ENCODE measurements around the gene ACO2.
A peak's percentile ranks its signal among the peaks of the same experiment; 100 is the strongest.

The ACO2 gene

DNA sequence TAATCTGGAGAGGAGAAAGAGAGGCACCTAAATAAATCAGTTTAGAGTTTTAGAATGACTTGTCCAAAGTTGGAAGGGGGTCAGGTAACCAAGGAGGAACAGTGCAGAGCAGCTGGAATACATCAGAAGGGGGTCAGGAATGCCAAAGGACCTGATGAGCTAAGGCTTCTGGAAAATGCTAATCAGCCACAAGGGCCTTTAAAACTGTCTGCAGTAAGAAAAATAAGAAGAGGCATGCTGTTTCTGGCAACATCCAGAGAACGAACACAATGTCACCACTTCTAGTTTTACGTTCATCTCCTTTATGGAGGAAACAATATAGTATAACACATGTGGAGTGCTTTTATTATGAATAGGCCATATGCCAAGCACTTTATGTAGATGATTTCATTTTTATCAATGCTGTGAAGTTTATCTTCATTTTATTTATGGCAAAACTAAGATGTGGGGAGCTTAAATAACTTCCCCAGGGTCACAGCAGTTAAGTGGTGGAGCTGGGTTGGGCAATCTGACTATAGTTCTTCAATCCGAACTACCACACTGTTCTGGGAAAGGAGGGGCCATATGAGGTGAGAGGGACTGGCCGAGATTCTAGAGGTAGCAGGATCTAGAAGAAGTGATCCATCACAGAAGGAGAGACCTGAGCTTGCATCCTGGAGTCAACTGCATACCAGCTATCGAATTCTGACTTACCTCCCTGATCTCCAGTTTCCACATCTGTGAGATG lies 22.6 kb downstream of the ACO2 start:
- DNase-seq (ENCODE audit: low spot score), result no peak

DNA sequence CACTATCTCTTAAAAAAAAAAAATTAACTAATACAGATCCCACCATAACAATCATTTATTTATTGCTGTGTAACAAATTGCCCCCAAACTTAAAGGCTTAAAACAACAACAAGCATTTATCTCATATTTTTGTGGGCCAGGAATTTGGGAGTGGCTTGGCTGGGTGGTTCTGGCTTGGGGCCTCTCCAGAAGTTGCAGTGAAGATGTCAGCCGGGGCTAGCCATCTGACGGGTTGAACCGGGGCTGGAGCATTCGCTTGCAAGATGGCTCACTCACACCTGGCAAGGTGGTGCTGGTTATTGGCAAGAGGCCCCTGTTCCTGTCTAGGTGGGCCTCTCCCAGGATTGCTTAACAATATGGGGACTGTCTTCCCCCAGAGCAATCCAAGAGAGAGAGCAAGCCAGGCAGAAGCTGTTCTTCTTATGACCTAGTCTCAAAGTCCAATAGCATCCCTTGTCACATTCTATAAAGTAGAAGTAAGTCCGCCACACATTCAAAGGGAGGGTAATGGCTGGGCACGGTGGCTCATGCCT lies 29.5 kb downstream of the ACO2 start:
- DNase-seq (ENCODE audit: low spot score), result no peak

DNA sequence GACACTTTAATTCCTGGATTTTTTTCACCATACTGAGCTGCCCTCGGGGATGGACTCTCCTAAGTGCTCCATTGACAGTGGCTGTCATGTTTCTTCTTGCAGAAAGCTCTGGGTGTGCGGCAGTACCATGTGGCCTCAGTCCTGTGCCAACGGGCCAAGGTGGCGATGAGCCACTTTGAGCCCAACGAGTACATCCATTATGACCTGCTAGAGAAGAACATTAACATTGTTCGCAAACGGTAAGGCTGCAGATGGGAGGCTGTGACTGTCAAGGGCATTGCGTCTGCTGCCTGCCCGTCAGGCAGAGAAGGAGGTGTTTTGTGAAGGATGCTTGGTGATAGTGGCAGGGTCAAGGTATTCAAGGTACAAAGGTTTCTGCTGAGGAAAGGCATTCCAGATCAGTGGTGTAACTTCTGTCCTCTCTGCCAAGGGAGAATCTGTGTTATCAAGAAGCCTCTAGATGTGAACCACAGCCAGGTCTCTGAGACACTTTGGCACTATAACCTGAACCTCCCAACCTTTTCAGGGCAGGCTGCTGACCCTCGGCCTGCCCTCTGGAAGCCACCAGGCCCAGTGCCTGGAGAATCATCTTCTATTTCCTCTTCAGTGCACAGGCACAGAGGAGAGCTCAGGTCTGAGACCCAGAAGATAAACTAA lies 30.8 kb downstream of the ACO2 start:
- no peak for DNase-seq (ENCODE audit: low spot score)

DNA sequence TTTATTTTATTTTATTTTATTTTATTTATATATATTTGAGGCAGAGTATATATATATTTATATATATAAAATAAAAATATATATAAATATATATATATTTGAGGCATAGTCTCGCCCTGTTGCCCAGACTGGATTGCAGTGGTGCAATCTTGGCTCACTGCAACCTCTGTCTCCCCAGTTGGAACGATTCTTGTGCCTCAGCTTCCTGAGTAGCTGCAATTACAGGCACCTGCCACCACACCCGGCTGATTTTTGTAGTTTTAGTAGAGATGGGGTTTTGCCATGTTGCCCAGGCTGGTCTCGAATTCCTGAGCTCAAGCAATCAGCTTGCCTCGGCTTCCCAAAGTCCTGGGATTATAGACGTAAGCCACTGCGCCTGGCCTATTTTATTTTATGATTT lies 31.4 kb downstream of the ACO2 start:
- no peak for DNase-seq (ENCODE audit: low spot score)

DNA sequence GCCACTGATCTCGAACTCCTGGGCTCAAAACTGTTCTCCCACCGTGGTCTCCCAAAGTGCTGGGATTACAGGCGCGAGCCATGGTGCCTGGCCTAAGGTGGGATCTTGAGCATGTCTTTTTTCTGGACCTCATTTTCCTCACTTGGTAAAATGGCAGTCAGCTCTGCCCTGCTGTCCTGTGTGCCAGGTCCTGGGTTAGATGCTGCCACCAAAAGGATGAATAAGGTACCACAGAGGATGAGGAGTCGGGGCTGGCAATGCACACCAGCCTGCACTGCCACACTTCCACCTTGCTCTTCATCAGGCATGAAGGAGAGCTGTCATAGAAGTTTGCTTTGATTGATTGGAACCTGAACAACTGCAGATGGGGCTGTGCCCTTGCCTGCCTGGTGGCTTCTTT lies 32.3 kb downstream of the ACO2 start:
- no peak for DNase-seq (ENCODE audit: low spot score)

DNA sequence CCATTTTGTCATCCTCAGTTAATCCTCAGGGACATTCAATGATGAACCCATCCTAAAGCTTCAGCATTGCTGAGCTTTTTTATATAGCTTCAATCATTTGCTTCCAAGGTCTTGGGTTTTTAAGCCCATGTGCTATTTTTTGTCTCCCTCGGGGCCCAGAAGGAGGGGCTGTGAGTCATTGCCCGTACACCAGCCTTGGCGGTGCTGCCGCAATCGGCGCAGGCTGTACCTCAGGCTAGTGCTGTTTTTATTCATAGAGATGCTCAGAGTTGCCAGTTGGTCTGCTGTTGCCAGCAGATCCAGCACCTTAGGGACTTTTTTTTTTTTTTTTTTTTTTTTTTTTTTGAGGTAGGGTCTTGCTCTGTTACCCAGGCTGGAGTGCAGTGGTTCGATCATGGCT lies 35.5 kb downstream of the ACO2 start:
- no peak for DNase-seq (ENCODE audit: low spot score)

DNA sequence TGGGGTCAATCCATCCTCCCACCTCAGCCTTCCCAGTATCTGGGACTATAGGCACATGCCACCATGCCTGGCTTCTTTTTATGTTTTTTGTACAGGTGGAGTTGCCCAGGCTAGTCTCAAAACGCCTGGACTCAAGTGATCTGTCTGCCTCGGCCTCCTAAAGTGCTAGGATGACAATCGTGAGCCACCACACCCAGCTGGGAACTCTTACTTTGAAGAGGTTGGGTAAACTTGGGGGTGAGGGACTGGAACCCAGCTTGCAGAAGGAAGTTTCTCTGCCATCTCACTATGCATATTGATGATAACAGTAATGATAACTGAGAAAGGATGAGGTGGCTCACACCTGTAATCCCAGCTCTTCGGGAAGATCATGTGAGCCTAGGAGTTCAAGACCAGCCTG lies 35.9 kb downstream of the ACO2 start:
- no peak for DNase-seq (ENCODE audit: low spot score)

DNA sequence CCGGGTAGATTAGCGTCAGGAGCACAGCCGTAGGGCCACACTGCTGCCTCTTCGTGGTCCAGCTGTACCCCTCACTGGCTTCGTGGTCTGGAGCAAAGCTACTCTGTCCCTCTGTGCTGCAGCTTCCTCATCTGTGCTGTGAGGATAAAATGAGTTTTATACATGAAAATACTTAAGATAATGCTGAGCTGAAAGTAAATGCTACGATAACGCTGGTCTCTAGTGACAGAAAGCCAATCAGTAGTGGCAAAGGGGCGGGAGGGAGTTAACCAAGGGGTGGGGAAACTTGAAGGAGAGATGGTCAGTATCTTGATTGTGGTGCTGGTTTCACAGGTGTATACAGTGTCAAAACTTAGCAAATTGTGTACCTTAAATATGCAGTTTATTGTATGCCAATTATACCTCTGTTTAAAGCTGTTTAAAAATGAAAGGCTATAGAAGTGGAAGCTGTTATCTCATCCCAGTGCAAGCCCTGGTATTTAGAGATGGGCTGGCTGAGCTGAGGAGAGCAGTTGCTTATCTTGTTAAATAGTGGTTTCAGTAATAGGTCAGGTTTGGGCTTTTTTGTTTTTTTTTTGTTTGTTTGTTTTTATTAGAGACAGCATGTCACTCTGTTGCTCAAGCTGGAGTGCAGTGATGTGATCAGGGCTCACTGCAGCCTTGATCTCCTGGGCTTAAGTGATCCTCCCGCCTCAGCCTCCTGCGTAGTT lies 36.7 kb downstream of the ACO2 start:
- DNase-seq (ENCODE audit: low spot score), result no peak

DNA sequence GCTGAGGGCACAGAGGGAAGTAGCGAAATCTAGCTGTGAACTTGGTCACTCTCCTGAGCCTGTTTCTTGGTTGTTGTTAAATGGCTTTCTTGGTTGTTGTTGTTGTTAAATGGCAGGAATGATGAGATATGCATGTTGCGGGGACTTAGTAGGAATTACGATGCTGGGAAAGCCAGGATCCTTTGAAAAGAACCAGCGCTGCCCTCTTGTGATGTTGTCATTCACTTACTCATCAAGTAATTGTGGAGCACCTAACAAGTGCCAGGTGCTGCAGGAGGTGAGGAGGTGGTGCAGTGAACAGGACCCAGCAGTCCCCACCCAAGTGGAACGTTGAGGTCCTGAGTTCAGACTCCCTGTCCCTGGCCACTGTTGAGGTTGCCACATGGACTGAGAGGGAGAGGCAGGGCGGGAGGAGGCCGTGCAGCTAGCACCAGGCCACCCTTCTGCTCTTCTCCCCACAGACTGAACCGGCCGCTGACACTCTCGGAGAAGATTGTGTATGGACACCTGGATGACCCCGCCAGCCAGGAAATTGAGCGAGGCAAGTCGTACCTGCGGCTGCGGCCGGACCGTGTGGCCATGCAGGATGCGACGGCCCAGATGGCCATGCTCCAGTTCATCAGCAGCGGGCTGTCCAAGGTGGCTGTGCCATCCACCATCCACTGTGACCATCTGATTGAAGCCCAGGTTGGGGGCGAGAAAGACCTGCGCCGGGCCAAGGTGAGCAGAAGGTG lies 38.6 kb downstream of the ACO2 start:
- DNase-seq (ENCODE audit: low spot score), result no peak

DNA sequence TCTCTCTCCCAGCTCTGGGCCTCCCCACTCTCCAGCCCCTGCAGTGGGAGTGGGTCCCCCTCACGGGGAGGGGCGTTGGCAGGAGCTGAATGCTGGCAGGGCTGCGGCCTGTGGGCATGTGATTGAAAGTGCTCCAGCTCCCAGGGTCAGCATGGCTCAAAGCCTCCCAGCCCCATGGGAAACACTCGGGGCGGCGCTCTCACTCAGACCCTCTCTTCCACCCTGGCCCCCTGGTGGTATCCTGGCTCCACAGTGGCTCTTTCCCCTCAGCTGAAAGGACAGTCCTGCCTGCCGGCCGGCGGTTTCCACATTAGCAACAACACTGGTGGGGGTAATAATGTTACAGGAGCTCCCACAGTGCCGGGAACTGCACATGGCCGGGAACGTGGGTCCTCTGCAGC lies 39.9 kb downstream of the ACO2 start:
- no peak for DNase-seq (ENCODE audit: low spot score)

DNA sequence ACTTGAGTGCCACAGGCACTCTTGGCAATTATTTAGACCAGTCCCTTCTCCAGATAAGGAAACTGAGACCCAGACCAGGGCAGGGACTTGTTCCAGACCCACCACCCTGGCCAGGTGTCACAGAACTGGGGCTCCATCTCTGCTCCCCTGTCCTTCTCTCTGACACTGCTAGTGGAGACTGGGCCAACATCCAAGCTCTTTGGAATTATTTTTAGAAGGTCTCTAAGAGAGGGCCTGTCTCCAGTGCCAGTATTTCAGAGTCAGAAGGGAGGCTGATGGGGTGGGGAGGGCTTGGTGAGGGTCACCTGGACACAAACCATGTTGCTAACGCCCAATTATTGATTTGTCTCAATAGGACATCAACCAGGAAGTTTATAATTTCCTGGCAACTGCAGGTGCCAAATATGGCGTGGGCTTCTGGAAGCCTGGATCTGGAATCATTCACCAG lies 42.6 kb downstream of the ACO2 start:
- no peak for DNase-seq (ENCODE audit: low spot score)

DNA sequence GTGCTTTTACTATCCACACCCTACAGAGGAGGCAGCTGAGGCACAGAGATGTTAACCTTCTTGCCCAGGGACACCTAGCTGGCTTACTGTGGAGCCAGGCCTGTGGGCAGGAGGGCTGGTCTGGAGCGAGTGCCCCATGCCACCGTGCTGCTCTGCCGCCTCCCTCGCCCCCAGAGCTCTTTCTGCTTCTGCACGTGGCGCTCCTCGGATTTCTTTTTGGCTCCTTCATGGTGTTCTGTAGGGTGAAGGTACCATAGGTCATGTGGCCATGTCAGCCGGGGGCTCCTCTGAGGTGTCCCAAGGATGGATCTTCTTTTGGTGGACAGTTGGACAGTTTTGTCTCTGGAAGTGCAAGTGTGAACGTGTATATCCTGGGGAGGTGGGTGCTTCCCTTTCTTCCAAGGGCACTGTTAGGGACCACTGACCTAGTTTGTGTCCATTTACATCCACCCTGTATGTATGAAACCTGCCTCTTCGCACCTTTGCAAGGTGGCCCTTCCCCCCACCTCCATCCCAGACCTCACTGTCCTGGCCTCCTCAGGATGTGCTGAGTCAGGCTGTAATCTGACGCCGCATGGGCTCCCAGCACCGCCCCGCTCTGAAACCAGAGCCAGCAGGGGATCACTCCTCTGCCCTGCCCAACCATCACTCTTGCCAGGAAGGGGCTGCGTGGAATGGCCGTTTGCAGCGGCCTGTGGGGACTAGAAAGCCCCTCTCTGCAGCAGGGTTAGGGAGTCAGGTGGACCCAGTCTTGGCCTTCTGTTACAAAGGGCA lies 43.7 kb downstream of the ACO2 start:
- peak; percentile 82 for DNase-seq (ENCODE audit: low spot score)

DNA sequence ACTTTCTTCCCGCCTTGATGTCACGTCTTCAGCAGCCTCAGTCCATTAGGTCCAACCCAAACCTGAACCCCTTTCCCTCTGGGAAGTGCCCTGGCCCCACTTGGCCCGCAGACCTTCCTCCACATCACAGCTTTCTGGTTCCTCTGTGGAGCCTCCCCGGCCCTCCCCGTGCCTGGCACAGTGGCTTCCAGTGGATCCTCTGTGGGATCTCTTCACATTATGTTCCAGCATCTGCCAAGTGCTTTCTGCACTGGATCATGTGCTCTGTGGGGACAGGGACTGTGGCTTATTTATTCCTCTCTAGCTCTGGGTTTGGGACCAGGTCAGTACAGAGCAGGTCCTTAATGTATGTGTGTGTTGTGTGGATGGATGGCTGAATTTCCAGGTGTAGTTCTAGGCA lies 44.5 kb downstream of the ACO2 start:
- no peak for DNase-seq (ENCODE audit: low spot score)

DNA sequence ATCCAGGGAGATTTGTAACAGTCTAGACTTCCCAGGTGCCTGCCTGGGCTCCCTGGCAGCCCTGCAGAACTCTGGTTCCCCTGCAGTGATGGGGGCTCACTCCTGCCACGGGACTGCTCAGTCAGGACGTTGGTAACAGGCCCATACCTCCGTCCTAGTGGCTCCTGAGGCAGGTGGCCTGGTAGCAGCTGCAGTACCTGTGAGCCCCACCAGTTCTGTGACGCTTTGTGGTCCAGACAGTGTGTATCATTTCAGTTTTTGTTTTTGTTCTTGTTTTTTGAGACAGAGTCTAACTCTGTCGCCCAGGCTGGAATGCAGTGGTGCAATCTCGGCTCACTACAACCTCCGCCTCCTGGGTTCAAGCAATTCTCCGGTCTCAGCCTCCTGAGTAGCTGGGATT lies 47.5 kb downstream of the ACO2 start:
- no peak for DNase-seq (ENCODE audit: low spot score)

DNA sequence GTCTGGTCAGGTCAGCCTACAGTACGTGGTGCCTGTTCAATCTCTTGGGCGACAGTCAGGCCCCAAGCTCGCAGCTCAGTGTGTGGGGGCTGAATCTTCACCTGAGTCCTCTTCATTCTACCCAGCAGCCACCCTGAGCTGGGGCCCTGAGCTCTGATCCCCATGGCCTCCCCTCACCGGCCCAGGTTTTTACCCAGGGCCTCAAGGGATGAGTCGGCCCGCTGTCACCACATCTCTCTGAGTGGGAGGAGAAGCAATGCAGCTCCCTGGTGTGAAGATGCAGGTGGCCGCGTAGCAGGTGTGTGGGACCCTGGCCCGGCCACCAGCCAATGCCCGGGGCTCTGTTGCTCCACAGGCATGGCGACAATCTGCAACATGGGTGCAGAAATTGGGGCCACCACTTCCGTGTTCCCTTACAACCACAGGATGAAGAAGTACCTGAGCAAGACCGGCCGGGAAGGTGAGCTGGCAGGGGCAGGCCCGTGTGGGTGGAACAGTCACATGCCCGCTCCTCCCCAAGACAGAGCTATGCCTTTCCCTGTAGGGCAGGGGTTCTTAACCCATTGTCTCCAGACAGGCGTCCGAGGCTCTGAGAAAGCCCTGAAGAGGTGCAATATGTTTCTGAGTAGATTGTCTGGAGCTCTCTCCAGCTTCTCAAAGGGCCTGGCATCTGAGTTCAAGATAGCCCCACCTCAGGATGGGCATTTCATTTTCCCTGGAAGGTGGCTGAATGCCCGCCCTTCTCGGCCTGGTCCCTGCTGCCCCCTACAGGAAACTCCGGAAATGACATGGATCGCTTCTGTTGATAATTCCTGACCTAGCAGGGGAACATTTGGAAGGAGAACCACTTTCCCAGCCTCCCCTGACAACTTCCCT lies 48.5 kb downstream of the ACO2 start:
- peak; percentile 81 for DNase-seq (ENCODE audit: low spot score)

DNA sequence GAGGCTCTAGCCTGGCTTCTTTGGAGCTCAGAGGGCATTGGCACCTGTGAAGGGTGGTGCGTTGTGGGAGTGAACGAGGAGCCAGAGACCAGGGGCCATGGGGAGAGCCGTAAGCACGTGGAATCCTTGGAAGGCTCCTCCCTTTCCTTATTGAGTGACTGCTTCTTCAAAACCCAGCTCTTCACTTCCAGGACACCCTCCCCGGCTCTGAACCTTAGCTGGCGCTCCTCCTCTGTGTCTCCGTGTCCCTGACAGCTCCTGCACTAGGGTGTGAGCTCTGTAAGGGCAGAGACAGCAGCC lies 49.1 kb downstream of the ACO2 start:
- no peak for DNase-seq (ENCODE audit: low spot score)

DNA sequence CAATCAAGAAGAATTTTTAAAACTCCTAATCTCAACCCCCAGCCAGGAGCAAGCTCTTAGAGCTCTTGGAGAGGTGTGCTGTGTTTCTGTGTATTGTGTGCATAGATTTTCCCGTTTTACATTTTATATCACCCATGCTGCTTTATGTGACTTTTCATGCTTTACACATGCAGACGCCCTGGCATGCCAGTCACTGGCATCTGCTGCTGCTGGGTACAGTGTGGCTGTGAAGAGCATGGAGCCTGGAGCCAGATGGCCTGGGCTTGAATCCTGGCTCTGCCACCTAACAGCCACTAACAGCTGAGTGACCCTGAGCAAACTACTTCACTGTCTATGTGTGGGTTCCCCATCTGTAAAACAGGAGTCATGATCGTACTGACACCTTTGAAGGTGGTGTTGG lies 52.2 kb downstream of the ACO2 start:
- no peak for DNase-seq (ENCODE audit: low spot score)

DNA sequence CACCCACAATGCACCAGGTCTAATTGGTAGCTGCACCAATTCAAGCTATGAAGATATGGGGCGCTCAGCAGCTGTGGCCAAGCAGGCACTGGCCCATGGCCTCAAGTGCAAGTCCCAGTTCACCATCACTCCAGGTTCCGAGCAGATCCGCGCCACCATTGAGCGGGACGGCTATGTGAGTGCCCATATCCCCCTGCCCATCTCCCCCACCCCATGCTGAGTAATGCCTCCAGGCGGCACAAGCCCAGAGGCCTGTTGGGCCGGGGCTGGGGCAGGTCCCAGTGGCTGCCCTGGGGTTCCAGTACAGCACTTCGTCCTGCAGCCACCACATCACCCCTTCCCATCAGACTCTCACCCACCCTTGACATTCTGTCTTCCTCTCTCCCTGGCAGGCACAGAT lies 53.9 kb downstream of the ACO2 start:
- DNase-seq (ENCODE audit: low spot score), result no peak

DNA sequence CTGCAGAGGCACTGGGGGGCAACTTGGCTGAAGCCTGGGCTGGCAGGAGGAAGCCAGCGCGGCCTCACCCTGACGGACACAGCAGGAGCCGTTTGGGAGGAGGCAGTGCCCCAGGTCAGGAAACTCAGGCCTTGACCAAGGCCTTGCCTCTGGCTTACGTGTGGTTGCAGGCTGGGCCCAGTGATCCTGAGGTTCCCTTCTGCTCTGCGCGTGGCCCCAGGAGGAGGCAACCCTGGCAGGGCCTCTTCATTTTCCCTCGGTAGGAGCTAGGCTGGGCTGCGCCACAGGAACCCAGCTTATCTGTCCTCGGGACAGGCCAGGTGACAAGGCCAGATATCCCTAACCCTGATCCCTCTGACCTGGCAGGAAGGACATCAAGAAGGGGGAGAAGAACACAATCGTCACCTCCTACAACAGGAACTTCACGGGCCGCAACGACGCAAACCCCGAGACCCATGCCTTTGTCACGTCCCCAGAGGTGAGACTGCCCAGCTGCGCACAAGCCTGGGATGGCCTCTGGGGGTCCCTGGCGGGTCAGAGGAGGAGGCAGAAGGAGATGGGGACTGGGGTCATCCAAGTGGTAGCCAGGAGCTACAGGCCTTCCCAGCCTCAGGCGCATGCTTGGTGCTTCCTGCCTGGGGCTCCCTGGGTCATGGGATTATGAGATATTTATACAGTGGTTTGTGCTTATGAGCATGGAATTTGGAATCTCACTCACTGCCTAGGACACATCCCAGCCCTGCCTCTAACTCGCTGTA lies 54.7 kb downstream of the ACO2 start:
- DNase-seq (ENCODE audit: low spot score), result no peak

DNA sequence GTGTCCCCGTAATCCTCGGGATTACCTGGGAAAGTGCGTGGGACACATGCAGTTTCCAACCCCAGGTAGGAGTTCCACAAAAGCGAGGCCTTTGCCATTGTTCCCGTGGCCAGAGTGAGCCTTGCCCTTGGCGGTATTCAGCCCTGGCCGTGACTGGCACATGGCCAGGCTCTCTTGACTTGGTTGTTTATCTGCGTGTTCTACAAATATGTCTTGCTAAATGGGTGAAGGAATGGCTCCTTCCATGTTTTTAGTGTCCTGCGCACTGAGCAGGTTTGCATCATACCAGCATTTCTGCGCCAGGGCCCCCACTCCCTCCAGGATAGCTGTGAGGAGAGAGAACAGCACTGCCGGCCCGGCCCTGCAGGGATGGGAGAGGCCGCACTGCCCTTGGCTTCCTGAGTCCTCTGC lies 55.3 kb downstream of the ACO2 start:
- DNase-seq (ENCODE audit: low spot score), result no peak

All from ecto neural progenitor cell (in vitro differentiated cells).